ENCODE data around the gene SORCS2.

GRCh38 chr4:7255996-7256395 is 63.7 kb downstream of the SORCS2 start:
- TF ChIP-seq CTCF (IDR thresholded peaks at IDR 0.05) = no peak
- no peak for TF ChIP-seq EZH2 (IDR thresholded peaks at IDR 0.05; ENCODE audit: borderline replicate concordance, insufficient read depth, low read depth, low read length, poor library complexity, severe bottlenecking)
